ENCODE measurements around the gene STPG1.

STPG1 gene

GRCh38 chr1:24393892-24394291 is 19.7 kb downstream of the STPG1 start:
- H3K4me1 Mint-ChIP-seq (ENCODE audit: low read depth), result peaks cover 19% of the 10 kb centered on the region
- H3K27ac Mint-ChIP-seq, result no peak overlapping the region
- H3K9me3 Mint-ChIP-seq, result no peaks in the 10 kb centered on the region
- peaks cover 4% of the 10 kb centered on the region for H3K36me3 Mint-ChIP-seq (ENCODE audit: low read depth)
- peaks cover 5% of the 10 kb centered on the region for H3K27me3 Mint-ChIP-seq (ENCODE audit: low read depth)
- no peak for DNase-seq (ENCODE audit: low spot score)
- H3K4me3 Mint-ChIP-seq, result no peak overlapping the region

- H3K4me3 Mint-ChIP-seq, result no peak overlapping the region
- H3K36me3 Mint-ChIP-seq (ENCODE audit: low read depth), result peaks cover 4% of the 10 kb centered on the region
- no peak overlapping the region for H3K27ac Mint-ChIP-seq
- H3K4me1 Mint-ChIP-seq (ENCODE audit: low read depth), result peaks cover 19% of the 10 kb centered on the region
- H3K9me3 Mint-ChIP-seq, result no peaks in the 10 kb centered on the region
- DNase-seq (ENCODE audit: low spot score), result no peak
- peaks cover 5% of the 10 kb centered on the region for H3K27me3 Mint-ChIP-seq (ENCODE audit: low read depth)
Measured at GRCh38 chr1:24392982-24393650, 20.5 kb downstream of the STPG1 start.

GRCh38 chr1:24392604-24392946 is 21.0 kb downstream of the STPG1 start:
- peaks cover 5% of the 10 kb centered on the region for H3K27me3 Mint-ChIP-seq (ENCODE audit: low read depth)

GRCh38 chr1:24391882-24392603 is 21.5 kb downstream of the STPG1 start:
- DNase-seq (ENCODE audit: low spot score), result peak; percentile 43
- peaks cover 19% of the 10 kb centered on the region for H3K4me1 Mint-ChIP-seq (ENCODE audit: low read depth)
- peaks cover 5% of the 10 kb centered on the region for H3K27me3 Mint-ChIP-seq (ENCODE audit: low read depth)
- no peaks in the 10 kb centered on the region for H3K9me3 Mint-ChIP-seq
- H3K4me3 Mint-ChIP-seq, result peak overlapping the region; percentile 79
- H3K36me3 Mint-ChIP-seq (ENCODE audit: low read depth), result peaks cover 4% of the 10 kb centered on the region
- H3K27ac Mint-ChIP-seq, result peak overlapping the region; percentile 80

More at GRCh38 chr1:24392604-24392946, 21.0 kb downstream of the STPG1 start:
- H3K36me3 Mint-ChIP-seq (ENCODE audit: low read depth), result peaks cover 4% of the 10 kb centered on the region
- peaks cover 19% of the 10 kb centered on the region for H3K4me1 Mint-ChIP-seq (ENCODE audit: low read depth)
- peak overlapping the region; percentile 52 for H3K27ac Mint-ChIP-seq
- H3K4me3 Mint-ChIP-seq, result peak overlapping the region; percentile 79
- H3K9me3 Mint-ChIP-seq, result no peaks in the 10 kb centered on the region
- no peak for DNase-seq (ENCODE audit: low spot score)

GRCh38 chr1:24390924-24391782 is 22.4 kb downstream of the STPG1 start:
- peaks cover 4% of the 10 kb centered on the region for H3K36me3 Mint-ChIP-seq (ENCODE audit: low read depth)
- H3K4me3 Mint-ChIP-seq, result peak overlapping the region; percentile 79
- H3K4me1 Mint-ChIP-seq (ENCODE audit: low read depth), result peaks cover 22% of the 10 kb centered on the region
- DNase-seq (ENCODE audit: low spot score), result peak; percentile 61
- H3K27ac Mint-ChIP-seq, result peak overlapping the region; percentile 80
- peaks cover 5% of the 10 kb centered on the region for H3K27me3 Mint-ChIP-seq (ENCODE audit: low read depth)
- no peaks in the 10 kb centered on the region for H3K9me3 Mint-ChIP-seq

- Mint-ChIP-seq H3K36me3 (ENCODE audit: low read depth) (peaks cover 4% of the 10 kb centered on the region), H3K27ac (no peak overlapping the region), H3K4me1 (ENCODE audit: low read depth) (peaks cover 39% of the 10 kb centered on the region), H3K9me3 (no peaks in the 10 kb centered on the region), H3K27me3 (ENCODE audit: low read depth) (peaks cover 1% of the 10 kb centered on the region), H3K4me3 (no peak overlapping the region)
- no peak for DNase-seq (ENCODE audit: low spot score)
Measured at GRCh38 chr1:24389231-24389678, 24.3 kb downstream of the STPG1 start.

- H3K9me3 Mint-ChIP-seq, result no peaks in the 10 kb centered on the region
- no peak for DNase-seq (ENCODE audit: low spot score)
- H3K27ac Mint-ChIP-seq, result no peak overlapping the region
- peaks cover 4% of the 10 kb centered on the region for H3K36me3 Mint-ChIP-seq (ENCODE audit: low read depth)
- H3K4me1 Mint-ChIP-seq (ENCODE audit: low read depth), result peaks cover 40% of the 10 kb centered on the region
- H3K4me3 Mint-ChIP-seq, result no peak overlapping the region
- H3K27me3 Mint-ChIP-seq (ENCODE audit: low read depth), result no peaks in the 10 kb centered on the region
Measured at GRCh38 chr1:24388331-24388885, 25.2 kb downstream of the STPG1 start.

GRCh38 chr1:24387636-24388175 is 25.9 kb downstream of the STPG1 start:
- DNase-seq (ENCODE audit: low spot score), result no peak
- H3K27me3 Mint-ChIP-seq (ENCODE audit: low read depth), result no peaks in the 10 kb centered on the region
- H3K9me3 Mint-ChIP-seq, result no peaks in the 10 kb centered on the region
- H3K36me3 Mint-ChIP-seq (ENCODE audit: low read depth), result peaks cover 4% of the 10 kb centered on the region
- peaks cover 38% of the 10 kb centered on the region for H3K4me1 Mint-ChIP-seq (ENCODE audit: low read depth)
- no peak overlapping the region for H3K27ac Mint-ChIP-seq
- H3K4me3 Mint-ChIP-seq, result no peak overlapping the region

GRCh38 chr1:24386931-24387330 is 26.7 kb downstream of the STPG1 start:
- no peaks in the 10 kb centered on the region for H3K27me3 Mint-ChIP-seq (ENCODE audit: low read depth)
- DNase-seq (ENCODE audit: low spot score), result no peak
- peaks cover 31% of the 10 kb centered on the region for H3K4me1 Mint-ChIP-seq (ENCODE audit: low read depth)
- H3K27ac Mint-ChIP-seq, result no peak overlapping the region
- peaks cover 4% of the 10 kb centered on the region for H3K36me3 Mint-ChIP-seq (ENCODE audit: low read depth)
- H3K4me3 Mint-ChIP-seq, result no peak overlapping the region
- no peaks in the 10 kb centered on the region for H3K9me3 Mint-ChIP-seq

GRCh38 chr1:24386241-24386640 is 27.3 kb downstream of the STPG1 start:
- no peaks in the 10 kb centered on the region for H3K27me3 Mint-ChIP-seq (ENCODE audit: low read depth)
- no peak for DNase-seq (ENCODE audit: low spot score)
- no peaks in the 10 kb centered on the region for H3K9me3 Mint-ChIP-seq
- no peak overlapping the region for H3K27ac Mint-ChIP-seq
- H3K4me1 Mint-ChIP-seq (ENCODE audit: low read depth), result peaks cover 24% of the 10 kb centered on the region
- peaks cover 2% of the 10 kb centered on the region for H3K36me3 Mint-ChIP-seq (ENCODE audit: low read depth)
- H3K4me3 Mint-ChIP-seq, result no peak overlapping the region

GRCh38 chr1:24385160-24385940 is 28.2 kb downstream of the STPG1 start:
- peak; percentile 49 for DNase-seq (ENCODE audit: low spot score)
- Mint-ChIP-seq H3K27me3 (ENCODE audit: low read depth) (no peaks in the 10 kb centered on the region), H3K27ac (peak overlapping the region; percentile 55), H3K36me3 (ENCODE audit: low read depth) (peaks cover 1% of the 10 kb centered on the region), H3K4me3 (peak overlapping the region; percentile 46), H3K4me1 (ENCODE audit: low read depth) (peaks cover 23% of the 10 kb centered on the region), H3K9me3 (no peaks in the 10 kb centered on the region)

- Mint-ChIP-seq H3K36me3 (ENCODE audit: low read depth) (no peaks in the 10 kb centered on the region), H3K4me1 (ENCODE audit: low read depth) (peaks cover 23% of the 10 kb centered on the region), H3K27me3 (ENCODE audit: low read depth) (no peaks in the 10 kb centered on the region), H3K27ac (peak overlapping the region; percentile 70), H3K4me3 (peak overlapping the region; percentile 2), H3K9me3 (no peaks in the 10 kb centered on the region)
- DNase-seq (ENCODE audit: low spot score), result peak; percentile 61
Measured at GRCh38 chr1:24384251-24385090, 29.1 kb downstream of the STPG1 start.
